Measurements from ENCODE around the gene ZNF429. TPM values are rescaled to one million over a fixed set of nuclear protein-coding genes. Genes with fewer than 3 reads are reported as not detected.

ZNF429 gene
- total RNA-seq, 1 experiment from 2014 or later, result 1.6 TPM

DNA sequence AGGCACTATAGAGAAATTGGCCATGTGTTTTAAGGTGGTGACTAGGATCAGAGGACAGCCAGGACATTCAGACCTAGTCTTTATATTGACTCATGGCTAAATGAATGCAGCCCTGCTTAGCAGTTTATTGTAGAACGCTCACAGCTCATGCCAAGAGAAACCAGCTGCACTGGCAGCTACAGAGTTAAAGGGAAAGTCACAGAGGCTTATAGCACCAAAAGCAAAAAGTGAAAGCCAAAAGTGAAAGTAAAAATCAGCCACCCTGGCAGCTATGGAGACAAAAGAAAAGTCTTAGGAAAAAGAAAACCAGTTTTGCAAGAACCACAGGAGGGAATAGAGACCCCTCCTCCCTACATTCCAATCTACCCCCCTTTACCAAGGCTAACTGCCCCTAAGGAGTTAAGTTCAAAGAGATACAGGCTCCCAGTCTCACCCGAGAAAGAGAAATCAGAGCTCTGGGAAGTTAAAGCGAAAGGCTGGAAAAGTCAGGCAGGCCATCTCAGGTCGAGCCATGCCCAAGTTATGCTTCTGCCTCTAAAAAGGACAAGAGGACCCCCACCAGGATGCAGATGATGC is 99.0 kb downstream of the ZNF429 start:
- DNase-seq (ENCODE audit: low read depth, low spot score), result no peak
- in situ Hi-C loops (cut with HindIII; ENCODE audit: low pct_unique_long_range_greater_than_20kb, low sequenced_read_pairs), result no loop called here

Other genes starting within 250 kb of the ZNF429 start
- gene ZNF708, start 176.2 kb upstream of the ZNF429 start, total RNA-seq (2014; rRNA removed; shearing (Covaris generic)), result 5.0 TPM in 2 replicates
- 1.8 and 2.4 TPM in 2 replicates for gene ZNF738, start 146.6 kb upstream of the ZNF429 start, total RNA-seq (2014; rRNA removed; shearing (Covaris generic))
- gene ZNF493, start 108.5 kb upstream of the ZNF429 start, total RNA-seq (2014; rRNA removed; shearing (Covaris generic)), result 5.9 and 7.9 TPM in 2 replicates

All from SK-MEL-5 (cell line).